ENCODE results near the gene SLC11A2. TPM values are rescaled to one million over a fixed set of nuclear protein-coding genes. Genes with fewer than 3 reads are reported as not detected.
A peak's percentile ranks its signal among the peaks of the same experiment; 100 is the strongest.

The SLC11A2 gene
- total and polyA plus RNA-seq, 9 of the 15 experiments (the other 6 are each of a cell fraction or from before 2014, with no cell fraction given): 21.1 to 54.0 (median 32.9) TPM

DNA sequence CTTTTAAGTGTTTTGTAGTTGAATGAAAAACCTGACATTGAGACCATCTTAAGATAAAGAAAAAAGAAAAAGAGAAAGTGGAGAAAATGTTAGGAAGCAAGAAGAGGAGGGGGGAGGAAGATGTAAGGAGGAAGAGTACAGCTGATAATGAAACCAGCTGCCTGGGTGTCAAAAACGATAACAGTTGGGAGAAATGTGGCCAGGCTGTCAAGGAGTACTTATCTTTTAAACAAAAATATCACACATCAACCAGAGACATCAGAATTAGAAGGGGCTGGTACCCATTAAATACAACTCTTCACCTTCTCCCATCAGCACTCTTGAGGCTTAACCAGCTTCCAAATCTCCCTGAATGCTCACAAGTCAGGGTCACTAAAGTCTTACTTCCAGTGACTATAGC, 4.5 kb downstream of the SLC11A2 start (continued):
- TF ChIP-seq, protein P1, sequence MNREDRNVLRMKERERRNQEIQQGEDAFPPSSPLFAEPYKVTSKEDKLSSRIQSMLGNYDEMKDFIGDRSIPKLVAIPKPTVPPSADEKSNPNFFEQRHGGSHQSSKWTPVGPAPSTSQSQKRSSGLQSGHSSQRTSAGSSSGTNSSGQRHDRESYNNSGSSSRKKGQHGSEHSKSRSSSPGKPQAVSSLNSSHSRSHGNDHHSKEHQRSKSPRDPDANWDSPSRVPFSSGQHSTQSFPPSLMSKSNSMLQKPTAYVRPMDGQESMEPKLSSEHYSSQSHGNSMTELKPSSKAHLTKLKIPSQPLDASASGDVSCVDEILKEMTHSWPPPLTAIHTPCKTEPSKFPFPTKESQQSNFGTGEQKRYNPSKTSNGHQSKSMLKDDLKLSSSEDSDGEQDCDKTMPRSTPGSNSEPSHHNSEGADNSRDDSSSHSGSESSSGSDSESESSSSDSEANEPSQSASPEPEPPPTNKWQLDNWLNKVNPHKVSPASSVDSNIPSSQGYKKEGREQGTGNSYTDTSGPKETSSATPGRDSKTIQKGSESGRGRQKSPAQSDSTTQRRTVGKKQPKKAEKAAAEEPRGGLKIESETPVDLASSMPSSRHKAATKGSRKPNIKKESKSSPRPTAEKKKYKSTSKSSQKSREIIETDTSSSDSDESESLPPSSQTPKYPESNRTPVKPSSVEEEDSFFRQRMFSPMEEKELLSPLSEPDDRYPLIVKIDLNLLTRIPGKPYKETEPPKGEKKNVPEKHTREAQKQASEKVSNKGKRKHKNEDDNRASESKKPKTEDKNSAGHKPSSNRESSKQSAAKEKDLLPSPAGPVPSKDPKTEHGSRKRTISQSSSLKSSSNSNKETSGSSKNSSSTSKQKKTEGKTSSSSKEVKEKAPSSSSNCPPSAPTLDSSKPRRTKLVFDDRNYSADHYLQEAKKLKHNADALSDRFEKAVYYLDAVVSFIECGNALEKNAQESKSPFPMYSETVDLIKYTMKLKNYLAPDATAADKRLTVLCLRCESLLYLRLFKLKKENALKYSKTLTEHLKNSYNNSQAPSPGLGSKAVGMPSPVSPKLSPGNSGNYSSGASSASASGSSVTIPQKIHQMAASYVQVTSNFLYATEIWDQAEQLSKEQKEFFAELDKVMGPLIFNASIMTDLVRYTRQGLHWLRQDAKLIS (CRISPR knock-in tag; IDR thresholded peaks at IDR 0.05): no peak
- TF ChIP-seq TCF7L2 (IDR thresholded peaks at IDR 0.05; ENCODE audit: low read depth, low read length) (no peak), TFAM (CRISPR knock-in tag; conservative IDR thresholded peaks at IDR 0.05) (no peak), ZNF707 (CRISPR knock-in tag; conservative IDR thresholded peaks at IDR 0.05) (no peak), ELF2 (CRISPR knock-in tag; IDR thresholded peaks at IDR 0.05) (no peak), MCM2 (IDR thresholded peaks at IDR 0.05; ENCODE audit: low read depth) (no peak), BMI1 (IDR thresholded peaks at IDR 0.05; ENCODE audit: low read length) (no peak)
- TF ChIP-seq, protein P2, sequence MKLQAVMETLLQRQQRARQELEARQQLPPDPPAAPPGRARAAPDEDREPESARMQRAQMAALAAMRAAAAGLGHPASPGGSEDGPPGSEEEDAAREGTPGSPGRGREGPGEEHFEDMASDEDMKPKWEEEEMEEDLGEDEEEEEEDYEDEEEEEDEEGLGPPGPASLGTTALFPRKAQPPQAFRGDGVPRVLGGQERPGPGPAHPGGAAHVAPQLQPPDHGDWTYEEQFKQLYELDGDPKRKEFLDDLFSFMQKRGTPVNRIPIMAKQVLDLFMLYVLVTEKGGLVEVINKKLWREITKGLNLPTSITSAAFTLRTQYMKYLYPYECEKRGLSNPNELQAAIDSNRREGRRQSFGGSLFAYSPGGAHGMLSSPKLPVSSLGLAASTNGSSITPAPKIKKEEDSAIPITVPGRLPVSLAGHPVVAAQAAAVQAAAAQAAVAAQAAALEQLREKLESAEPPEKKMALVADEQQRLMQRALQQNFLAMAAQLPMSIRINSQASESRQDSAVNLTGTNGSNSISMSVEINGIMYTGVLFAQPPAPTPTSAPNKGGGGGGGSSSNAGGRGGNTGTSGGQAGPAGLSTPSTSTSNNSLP (IDR thresholded peaks at IDR 0.05; ENCODE audit: borderline replicate concordance, low read depth, low read length): peak; percentile 94; the same call in 1 of the 2 replicates
- TF ChIP-seq, protein P3, sequence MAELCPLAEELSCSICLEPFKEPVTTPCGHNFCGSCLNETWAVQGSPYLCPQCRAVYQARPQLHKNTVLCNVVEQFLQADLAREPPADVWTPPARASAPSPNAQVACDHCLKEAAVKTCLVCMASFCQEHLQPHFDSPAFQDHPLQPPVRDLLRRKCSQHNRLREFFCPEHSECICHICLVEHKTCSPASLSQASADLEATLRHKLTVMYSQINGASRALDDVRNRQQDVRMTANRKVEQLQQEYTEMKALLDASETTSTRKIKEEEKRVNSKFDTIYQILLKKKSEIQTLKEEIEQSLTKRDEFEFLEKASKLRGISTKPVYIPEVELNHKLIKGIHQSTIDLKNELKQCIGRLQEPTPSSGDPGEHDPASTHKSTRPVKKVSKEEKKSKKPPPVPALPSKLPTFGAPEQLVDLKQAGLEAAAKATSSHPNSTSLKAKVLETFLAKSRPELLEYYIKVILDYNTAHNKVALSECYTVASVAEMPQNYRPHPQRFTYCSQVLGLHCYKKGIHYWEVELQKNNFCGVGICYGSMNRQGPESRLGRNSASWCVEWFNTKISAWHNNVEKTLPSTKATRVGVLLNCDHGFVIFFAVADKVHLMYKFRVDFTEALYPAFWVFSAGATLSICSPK (IDR thresholded peaks at IDR 0.05; ENCODE audit: borderline replicate concordance): no peak
- TF ChIP-seq, protein P4, sequence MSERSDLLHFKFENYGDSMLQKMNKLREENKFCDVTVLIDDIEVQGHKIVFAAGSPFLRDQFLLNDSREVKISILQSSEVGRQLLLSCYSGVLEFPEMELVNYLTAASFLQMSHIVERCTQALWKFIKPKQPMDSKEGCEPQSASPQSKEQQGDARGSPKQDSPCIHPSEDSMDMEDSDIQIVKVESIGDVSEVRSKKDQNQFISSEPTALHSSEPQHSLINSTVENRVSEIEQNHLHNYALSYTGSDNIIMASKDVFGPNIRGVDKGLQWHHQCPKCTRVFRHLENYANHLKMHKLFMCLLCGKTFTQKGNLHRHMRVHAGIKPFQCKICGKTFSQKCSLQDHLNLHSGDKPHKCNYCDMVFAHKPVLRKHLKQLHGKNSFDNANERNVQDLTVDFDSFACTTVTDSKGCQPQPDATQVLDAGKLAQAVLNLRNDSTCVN (CRISPR knock-in tag; IDR thresholded peaks at IDR 0.05): no peak
